DMS79 (cell line): Measurements from ENCODE around the gene HEPN1.

Experiments used
- DNase-seq: peaks from one replicate; lab custom pipeline; 2025; lab: John Stamatoyannopoulos, UW

HEPN1 gene

DNA sequence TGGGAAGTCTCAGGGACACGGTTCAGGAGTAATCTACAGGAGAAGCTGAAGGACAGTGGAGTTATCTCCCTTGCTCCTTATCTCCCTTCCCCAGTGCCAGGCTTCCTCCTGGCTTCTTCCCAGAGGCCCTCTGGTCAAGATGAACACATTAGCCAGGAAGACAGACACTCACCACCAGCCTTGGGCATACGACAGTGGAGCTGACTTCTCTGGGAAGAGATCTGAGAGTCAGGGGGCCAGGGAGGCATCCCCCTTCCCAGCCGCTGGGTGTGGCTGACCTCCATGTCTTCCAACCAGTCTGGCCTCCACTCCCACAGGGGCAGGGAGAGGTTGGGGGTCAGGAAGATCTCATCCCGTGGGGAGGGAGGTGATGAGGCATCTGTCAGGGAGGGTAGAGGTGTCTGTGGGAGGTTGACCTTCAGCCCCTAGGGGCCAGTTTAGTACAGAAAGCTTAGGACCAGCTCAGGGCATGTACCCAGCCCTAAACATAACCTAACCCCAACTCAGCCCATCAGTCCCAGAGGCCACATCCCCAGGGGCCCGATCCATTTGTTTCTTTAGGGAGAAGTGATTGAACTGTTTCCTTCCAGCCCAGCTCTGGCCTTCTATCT, 34.1 kb upstream of the HEPN1 start:
- no peak for DNase-seq

DNA sequence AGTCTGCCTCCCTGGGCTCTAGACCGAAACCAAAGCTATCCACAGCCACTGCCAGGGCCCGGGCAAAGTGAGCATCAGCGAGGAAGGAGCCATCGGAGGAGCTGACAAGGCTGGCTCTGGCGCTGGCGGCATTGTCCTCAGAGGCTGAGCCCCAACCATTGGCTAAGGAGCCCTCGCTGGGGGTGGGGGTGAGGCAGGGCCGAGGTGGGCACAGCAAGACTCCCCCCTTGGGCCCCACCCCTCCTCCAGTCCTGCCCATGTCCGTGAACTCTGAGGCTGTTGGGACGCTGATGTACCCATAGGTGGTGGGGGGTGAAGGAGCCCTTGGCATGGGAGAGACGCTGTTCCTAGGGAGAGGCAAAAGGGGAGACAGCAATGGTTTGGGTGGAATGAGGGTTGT, 32.6 kb upstream of the HEPN1 start:
- no peak for DNase-seq

DNA sequence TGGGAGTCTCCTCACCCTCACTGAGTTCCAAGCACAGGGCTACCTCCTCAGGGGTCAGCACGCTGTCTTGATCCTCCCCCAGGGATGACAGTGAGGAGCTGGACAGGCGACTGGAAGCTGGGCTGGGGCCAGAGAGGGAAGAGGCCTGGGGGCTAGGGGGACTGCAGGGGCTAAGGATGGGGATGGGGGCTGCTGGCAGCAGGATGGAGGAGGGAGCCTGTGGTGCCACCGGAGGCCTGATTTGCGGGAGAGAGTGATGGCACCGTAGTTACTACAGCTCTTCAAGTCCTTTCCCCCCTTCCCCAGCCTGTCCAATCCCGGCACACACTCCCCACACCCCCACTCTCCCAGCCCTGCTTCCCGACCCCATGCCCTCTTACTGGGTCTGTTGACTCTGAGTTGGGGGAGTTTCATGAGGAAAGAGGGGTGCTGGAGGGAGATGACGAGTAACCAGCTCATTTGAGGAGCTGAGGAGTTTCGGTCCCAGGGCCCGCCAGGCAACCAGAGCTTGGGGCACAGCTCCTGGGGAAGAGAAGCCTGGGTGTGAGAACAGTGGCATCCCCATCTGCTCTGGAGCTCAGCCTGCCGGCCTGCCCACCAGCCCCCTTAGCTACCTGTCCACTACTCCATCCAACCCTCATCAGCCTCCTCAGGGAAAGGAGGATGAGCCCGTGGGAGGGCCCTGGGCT, 31.9 kb upstream of the HEPN1 start:
- no peak for DNase-seq

DNA sequence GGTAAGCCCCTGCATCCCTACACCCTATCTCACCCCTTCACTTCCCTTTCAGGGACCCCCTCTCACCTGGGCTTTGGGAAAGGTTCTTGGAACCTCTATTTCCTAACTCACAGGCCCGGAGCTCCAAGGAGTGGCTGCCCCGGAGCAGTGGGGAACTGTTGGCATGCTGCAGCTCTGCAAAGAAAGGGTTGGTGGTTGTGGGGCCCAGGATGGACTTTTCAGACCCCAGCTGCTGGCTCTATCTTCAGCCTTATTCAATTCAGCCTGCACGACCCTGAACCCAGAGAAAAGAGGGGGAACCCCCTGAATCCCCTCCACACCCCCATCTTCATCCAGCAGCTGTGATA, 31.4 kb upstream of the HEPN1 start:
- DNase-seq, result no peak

DNA sequence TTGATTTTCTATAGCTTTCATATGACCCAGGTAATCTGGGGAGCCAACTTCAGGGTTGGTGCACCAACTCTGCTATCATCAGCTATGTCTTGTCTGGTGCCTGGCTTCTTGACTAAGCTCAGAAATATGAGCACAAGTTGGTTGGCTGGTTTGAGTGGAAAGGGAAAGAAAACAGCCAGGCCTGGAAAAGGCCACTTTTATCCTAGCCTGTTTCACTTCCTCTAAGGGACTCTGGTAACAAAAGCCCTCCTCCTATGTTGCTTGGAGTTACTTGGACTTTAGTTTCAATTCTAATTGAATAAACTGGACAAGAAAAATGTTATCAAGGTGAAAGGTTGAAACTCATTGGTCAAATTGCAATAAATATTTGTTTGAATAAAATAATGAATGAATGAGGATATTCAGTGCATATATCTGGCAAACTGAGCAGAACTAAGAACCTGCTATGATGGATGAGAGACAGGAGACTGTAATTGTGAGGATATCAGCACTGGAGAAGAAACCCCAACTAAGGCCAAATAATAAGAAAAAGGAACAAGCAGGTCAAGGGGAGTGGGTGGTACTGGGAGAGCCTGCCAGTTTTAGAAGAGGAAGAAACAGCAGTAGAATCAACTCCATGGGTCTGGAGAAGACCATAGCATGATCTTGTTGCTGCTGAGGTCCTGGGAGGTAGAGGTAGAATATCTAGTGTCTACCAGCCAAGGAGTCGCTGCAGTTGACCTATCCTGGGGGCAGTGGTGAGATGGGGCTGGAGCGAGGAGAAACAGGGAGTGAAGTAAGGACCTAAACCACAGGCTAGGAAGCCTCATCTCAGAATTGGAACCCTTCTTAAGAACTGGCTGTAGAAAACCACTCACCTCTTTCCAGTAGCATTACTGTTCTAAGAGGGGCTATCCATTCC, 29.6 kb upstream of the HEPN1 start:
- no peak for DNase-seq

DNA sequence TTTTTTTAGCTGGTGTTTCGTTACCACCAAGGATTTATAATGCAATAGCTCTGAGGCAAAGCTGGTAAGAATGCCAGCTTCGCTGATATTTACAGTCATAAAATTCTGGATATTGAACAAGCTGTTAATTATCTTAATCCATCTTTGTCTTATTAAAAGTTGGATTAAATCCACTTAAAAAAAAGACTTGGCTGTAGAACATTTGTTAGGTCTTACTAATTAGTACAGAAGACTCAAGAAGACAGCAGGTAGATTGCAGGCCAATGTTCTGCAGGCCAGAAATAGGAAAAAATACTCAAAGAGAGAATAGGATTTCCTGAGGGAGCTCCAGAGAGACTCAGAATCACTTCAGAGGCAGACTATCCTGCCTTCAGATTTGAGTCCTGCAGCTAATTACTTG, 28.9 kb upstream of the HEPN1 start:
- DNase-seq, result no peak

DNA sequence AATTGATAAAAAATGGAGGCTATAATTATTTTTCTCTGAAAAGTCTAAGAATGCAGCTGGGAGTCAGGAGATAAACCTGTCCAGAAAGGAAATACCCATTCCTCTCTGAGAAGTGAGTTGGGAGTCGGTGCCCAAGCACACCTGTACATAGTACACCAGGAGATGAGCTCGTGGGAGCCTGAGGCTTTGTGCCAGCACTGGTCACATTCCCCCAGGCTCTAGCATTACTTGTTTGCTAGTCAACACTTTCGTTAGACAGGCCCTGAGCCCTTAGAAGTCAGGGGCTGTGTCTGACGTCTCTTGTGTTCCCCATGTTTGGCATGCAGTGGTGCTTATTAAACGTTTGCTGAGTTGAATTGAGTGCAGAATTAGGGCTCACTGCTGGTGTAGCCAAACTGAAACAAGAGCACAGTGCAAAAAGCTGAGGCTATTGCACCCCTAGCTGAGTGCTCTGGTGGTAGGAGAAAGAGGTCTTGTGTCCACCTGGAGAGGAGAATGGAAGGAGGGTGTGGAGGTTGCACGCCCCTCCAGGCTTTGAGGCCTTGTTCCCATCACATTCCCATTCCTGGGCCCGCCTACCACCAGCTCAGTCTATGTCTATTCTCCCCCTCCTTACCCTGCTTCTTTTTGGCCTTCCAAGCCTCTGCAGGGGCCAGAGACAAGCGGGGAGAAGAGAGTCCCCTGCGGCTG, 28.2 kb upstream of the HEPN1 start:
- DNase-seq, result no peak

DNA sequence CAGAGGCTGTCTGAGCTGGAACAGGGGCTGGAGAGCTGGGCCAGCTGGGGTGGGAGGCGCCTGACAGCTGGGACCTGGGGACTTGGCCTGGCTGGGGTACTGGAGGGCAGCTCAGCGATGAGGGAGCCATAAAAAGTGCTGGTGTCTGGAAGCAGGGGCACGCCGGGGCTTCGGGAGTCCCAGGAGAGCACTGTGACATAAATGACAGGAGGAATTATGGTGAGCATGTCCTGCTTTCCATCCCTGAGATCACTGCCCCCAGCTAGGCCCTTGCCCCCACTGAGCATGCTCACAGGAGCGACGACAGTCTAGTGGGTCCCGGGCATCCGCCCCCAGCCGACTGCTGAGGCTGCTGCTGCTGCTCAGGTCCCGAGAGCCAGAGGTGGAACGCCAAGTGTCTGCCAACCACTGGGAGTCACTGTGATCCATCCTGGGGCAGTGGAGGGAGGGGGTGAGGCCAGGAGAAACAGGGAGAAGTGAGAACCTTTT, 27.6 kb upstream of the HEPN1 start:
- DNase-seq, result no peak

DNA sequence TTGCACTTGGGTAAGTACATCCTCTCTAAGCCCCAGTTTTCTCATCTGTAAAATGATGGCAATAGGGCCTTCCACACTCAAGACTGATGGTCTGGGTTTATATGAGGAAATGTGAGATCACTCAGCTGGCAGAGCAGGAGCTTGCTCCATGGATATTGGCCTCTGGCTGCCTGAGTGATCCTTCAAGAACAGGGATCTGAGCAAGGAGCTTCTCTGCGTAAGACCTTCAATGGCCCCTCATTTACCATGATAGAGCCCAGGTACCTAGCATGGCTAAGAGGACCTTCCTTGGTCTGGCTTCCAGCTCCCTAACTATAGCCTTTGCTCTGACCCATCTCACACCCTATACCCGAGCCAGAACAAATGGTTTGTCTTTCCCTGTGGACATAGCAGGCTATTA, 26.9 kb upstream of the HEPN1 start:
- DNase-seq, result no peak

DNA sequence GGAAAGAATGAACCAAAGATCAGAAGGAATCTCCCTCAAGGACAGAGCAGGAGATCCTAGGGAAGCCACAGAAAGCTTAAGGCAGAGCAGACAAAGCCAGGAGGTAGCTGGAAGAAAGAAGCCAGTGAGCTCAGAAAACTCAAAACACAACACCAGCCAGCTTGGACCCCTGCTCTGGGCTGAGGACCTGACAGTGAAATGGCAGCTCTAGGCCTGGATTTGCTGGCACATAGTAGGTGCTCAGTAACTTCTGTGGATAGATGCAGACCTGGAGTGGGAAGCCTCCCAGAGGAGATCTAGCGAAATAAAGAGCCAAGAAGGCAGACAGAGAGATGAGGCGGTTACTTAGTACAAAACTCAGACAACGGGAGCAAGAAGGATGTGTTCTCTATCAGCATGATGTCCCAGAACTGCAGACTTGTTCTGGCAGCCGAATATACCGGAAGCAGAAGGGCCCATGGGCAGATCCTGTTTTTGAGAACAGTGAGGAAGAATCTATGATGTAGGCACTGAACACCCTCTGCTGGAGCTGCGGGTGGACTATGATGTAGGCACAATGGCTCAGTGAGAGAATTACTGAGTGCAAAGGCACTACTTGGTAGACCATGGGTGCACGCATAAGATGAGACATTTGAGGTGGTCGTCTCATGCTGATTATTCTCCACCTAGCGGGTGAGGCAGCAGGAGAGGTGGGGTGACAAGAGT, 26.1 kb upstream of the HEPN1 start:
- no peak for DNase-seq

DNA sequence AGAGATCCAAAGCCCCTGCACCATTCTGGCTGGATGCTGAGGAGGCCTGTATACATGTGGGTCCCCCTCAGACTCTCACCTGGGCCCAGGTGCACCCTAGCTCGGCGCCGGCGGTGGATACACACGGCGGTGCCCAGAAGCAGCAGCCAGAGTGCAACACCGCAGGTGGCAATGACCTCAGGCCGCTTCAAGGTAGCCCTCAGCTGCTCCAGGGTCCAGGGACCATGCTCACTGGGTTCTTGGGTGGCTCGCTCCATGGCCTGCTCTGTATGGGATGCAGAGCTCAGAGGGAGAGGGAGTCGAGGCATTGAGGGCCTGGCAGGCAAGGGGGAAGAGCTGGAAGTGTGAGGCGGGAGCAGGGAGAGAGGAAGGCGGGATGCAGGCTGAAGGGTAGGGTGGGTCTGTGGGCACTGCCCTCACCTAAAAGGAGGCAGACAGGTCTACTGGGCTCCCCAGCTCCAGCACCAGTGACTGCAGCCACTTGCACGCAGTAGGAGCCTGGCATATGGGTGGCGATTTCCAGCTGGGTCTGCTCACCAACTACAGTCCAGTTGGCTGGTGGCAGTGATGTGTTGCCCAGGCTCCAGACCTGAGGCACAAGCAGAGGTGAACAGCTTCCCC, 25.2 kb upstream of the HEPN1 start:
- no peak for DNase-seq

DNA sequence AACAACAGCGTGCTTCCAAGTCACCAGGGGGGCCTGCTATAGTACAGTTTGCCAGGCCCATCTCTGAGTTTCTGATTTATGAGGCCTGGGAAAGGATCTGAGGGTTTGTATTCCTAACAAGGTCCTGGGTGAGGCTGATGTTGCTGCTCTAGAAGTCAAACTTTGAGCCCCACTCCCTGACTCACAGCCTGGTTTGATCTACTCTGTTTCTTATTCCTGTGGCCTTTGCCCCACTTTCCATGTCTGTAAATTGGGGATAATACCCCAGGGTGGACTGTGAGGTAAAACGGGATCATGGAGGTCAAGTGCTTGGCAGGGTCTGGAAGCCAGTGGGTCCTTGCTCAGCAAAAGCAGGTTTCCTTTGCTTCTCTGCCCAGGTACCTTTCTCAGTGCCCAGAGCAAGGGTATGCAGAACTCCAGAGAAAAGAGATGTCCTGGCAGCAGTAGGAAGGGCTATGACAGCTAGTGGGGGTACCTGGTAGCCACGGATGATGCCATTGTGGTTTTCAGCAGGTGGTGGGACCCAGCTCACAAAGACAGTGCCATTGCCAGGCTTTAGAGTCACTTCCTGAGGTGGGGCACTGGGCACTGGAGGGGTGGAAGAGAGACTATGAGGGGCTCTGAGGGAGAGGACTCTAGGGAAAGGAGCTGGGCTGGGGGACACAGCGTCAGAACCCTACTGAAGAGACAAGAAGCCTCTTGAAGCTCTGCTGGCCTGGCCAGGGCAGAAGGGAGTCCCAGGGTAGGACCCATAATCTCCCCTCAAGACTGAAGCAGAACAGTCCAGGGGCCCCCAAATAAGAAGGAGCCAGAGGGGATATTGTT, 24.2 kb upstream of the HEPN1 start:
- DNase-seq, result no peak

DNA sequence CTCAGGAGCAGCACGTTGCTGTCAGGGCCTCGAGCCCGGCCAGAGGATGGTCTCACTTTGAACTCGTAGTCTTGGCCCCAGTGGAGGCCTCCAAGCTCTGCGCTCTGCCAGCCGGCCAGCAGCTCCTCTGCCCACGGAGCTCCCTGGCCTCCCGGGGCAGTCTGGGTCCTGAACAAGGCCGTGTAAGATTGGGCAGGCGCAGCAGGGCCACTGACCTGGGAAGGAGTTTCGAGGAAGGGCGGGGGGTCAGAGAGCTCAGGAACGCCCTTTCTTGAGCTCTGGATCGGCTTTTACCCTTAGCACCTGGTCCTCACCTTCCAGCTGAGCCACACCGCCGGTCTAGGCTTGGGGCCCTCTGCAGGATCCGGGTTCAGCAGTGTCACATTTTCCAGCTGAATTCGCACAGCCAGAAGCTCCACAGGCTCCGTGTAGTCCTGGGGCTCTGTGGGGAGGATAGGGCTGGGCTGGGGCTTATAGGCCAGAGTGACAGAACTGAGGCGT, 23.5 kb upstream of the HEPN1 start:
- no peak for DNase-seq

DNA sequence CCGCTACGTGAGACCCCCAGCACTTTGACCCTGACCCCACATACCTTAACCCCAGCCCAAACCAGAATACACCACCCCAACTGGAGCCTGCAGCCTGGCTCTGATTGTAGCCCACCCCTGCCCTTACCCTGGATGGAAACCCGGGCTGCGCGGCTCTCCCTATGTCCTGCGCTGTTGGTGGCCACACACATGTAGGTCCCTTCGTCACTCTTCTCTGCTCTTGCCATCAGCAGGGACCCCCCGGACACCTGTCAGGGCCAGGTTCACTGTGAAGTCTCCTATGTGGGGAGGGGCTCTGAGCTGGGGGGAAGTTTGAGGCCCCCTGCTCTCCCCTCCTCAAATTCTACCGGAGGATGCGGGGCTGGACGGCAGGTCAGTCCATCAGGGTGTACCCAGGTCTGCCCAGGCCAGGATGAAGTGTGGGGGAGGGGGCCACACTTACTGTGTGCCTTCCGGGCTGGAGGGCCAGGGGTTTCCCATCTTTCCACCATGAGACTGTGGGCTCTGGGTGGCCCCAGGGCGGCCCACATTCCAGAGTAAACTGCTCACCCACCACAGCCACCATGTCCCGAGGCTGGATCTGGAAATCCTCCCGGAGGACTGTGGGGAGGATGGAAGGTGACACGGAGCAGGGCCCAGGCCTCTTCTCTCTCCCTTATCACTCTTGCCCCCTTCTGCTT, 22.8 kb upstream of the HEPN1 start:
- DNase-seq, result no peak

DNA sequence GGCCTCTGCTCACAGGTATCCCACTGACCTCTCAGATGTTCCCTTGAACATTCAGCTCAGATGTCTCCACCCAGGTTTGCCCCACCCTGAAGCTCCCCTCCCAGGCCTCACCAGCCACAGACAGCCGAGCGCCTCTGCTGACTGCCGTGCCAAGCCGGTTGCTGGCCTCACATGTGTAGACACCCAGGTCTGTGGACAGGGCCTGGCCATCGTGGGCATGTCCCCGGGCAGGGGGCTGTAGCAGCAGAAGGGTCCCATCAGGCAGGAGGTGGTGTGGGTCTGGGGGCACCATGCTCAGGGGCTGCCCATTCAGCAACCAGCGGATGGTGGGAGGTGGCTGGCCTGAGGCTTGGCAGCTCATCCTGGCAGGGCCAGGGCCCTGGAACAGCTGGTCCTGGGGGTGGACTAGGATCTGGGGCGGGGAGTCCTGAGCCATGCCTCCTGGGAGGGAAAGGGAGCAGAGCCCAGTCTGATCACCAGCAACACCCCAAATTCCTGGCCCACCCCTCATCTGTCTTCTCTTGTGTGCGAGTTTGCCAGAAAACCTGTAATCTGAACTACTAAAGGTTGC, 22.1 kb upstream of the HEPN1 start:
- no peak for DNase-seq

DNA sequence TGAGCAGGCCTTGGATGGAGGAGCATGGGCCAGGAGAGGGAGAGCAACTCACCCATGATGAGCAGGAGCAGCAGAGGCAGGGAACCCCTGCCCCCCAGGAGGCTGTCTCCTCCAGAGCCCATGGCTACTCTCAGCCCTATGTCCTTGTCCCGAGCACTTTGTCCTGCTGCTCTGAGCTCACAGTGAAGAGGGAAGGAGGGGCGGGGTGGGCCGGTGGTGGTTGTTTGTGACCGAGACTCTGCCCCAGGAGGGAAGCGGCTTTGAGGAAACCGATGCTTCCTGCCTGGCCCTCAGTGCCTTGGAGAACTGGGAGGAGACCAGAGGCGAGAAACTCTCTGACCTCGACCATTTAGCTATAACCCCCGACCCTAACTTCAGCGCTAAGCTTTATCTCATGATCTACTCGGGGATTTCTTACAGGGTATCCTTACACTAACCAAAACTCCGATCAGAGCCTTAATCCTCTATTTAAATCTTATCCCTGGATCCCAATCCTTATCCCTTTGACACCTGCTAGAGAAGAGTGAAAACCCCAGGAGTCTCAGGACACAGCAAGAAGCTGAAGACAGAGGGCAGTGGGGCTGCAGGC, 21.3 kb upstream of the HEPN1 start, which contains the start of gene ROBO4:
TSS of gene ROBO4 (minus strand) at position 192 of the 589 bp plus-strand sequence. CDS start at position 122, 70 bp downstream.
- DNase-seq, result no peak

DNA sequence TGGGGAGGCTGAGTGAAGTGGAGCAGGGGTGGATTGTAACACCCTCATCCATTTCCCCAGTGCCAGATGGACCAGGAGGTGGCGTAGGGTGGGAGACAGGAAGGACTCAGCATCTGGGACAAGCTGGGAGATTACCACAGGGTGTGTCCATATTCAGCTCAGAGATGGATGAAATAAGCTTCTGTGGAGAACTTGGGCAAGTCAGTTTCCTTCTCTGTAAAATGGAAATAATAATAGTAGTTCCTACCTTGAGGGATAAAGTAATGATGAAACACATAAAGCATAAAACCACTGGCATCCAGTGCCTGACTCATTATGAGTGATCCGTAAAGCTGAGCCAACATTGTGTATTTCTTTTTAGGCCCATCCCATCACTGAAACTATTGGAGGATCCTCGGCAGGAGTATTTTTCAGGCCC, 20.8 kb upstream of the HEPN1 start:
- DNase-seq, result no peak

DNA sequence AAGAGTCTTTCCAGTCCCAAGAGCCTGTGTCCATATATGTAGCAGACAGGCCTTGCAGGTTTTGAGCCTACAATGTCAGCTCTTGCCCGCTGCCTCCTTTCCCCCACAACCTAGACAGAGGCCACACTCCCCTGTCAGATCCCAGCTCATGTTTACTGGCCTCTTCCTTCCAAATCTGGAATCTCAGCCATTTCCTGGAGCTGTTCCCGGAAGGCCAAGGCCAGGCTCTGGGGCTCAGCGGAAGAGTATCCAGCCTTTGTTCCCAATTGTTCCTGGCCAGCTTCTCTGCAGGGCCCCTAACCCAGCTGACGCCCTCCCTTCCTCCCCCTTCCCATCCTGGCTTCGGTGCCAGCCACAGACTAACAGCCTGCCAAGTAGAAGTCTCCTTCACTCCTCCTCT, 20.3 kb upstream of the HEPN1 start:
- no peak for DNase-seq
